ENCODE data around the gene ENTPD5. TPM values are rescaled to one million over a fixed set of nuclear protein-coding genes. Genes with fewer than 3 reads are reported as not detected.

ENTPD5 gene
- 2.7 and 4.8 TPM in 2 replicates for total RNA-seq

- peak within 1 kb of the TSS; percentile 96 for H3K4me3 ChIP-seq (ENCODE audit: low read depth, low read length)
- DNase-seq (ENCODE audit: low read depth), result no peak
- TF ChIP-seq CTCF (conservative IDR thresholded peaks at IDR 0.05; ENCODE audit: low read depth, low read length), result no peak
These were observed at the start of gene ENTPD5, which contains the start of gene BBOF1 for GRCh38 chr14:74018586-74019407. TSS of gene ENTPD5 (minus strand) at chr14:74019288. CDS start at chr14:73988102, 31,186 bp downstream. TSS of gene BBOF1 (plus strand) at chr14:74019349. CDS start at chr14:74019479, 130 bp downstream.

GRCh38 chr14:74065746-74066575, 46.9 kb upstream of the ENTPD5 start:
- TF ChIP-seq CTCF (conservative IDR thresholded peaks at IDR 0.05; ENCODE audit: low read depth, low read length), result no peak
- H3K4me3 ChIP-seq (ENCODE audit: low read depth, low read length), result no peak overlapping the region
- DNase-seq (ENCODE audit: low read depth), result no peak

- DNase-seq (ENCODE audit: low read depth), result no peak
- no peak overlapping the region for H3K4me3 ChIP-seq (ENCODE audit: low read depth, low read length)
- no peak for TF ChIP-seq CTCF (conservative IDR thresholded peaks at IDR 0.05; ENCODE audit: low read depth, low read length)
These were observed 45.8 kb upstream of the ENTPD5 start for GRCh38 chr14:74064883-74065282.

GRCh38 chr14:74064426-74064825, 45.3 kb upstream of the ENTPD5 start:
- TF ChIP-seq CTCF (conservative IDR thresholded peaks at IDR 0.05; ENCODE audit: low read depth, low read length), result no peak
- no peak overlapping the region for H3K4me3 ChIP-seq (ENCODE audit: low read depth, low read length)
- DNase-seq (ENCODE audit: low read depth), result no peak

GRCh38 chr14:74062809-74063150, 43.7 kb upstream of the ENTPD5 start:
- H3K4me3 ChIP-seq (ENCODE audit: low read depth, low read length), result no peak overlapping the region
- DNase-seq (ENCODE audit: low read depth), result no peak
- TF ChIP-seq CTCF (conservative IDR thresholded peaks at IDR 0.05; ENCODE audit: low read depth, low read length), result no peak

GRCh38 chr14:74049876-74050495, 30.9 kb upstream of the ENTPD5 start:
- no peak overlapping the region for H3K4me3 ChIP-seq (ENCODE audit: low read depth, low read length)
- no peak for DNase-seq (ENCODE audit: low read depth)
- no peak for TF ChIP-seq CTCF (conservative IDR thresholded peaks at IDR 0.05; ENCODE audit: low read depth, low read length)
